ENCODE results near the gene AKAP13. TPM values are rescaled to one million over a fixed set of nuclear protein-coding genes. Genes with fewer than 3 reads are reported as not detected.
A peak's percentile ranks its signal among the peaks of the same experiment; 100 is the strongest.

Gene AKAP13
- total and polyA plus RNA-seq, 2 donors (not counting 1 experiment from before 2014, with no cell fraction given) = 73.8 to 358 TPM

DNA sequence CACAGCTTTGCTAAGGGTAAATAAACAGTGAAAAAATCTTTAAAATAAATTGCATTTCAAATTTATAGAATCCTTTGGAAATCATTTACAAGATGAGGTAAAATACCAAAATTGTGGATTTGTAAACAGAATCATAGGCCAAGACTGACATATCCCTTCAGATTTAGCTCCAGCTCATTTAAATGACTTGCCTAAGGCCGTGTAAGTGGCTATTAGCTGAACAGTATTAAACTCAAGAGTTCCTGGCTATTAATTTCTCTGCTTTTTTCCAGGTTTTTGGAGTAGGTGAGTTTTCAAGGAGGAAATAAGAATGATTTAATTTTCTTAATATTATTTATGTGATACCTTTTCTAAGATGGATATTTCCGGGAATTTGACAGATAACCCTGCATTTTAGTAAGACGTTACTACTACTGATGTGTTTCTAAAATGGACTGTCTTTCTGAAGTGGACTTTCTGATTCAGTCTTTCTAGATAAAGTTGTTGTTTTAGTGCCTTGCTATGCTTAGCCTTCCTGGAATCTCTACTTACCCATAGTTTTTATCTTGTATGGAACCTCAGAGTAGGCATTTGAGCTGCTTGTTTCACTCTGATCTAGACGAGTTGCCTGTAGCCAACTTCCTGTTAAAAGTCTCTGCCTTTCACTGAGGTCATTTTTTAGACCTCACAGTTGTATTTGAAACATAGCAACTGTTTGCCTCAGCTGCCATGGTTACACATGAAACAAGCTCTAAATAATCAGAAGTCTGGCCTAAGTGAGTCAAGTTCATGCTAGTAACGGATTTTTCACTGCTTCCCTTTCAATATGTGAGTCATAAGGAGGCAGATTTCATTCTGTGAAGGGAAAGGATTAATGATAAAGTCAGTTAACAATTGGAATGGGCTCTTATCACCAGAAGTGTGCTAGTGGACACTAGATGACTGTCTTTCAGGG, 287.4 kb downstream of the AKAP13 start:
- peak; percentile 71 for DNase-seq
- Histone ChIP-seq H3K4me3 (ENCODE audit: control extremely low read depth in 1 of 5, extremely low read depth in 1 of 5, insufficient read depth in 1 of 5, low read depth in 2 of 5, low read length in 4 of 5) (no peak overlapping the region), H3K4me1 (ENCODE audit: control insufficient read depth in 2 of 2, insufficient read depth in 2 of 2, low read length in 2 of 2) (no peaks in the 10 kb centered on the region), H3K9ac (ENCODE audit: low read length) (no peak overlapping the region), H3K36me3 (replicated peaks in 1 of 2; ENCODE audit: control extremely low read depth in 1 of 2, control insufficient read depth in 1 of 2, extremely low read depth in 1 of 2, insufficient read depth in 2 of 2, low read length in 1 of 2) (peaks cover 5 to 83% of the 10 kb centered on the region in 2 experiments), H3K27me3 (replicated peaks in 1 of 4; ENCODE audit: control extremely low read depth in 1 of 4, control insufficient read depth in 3 of 4, insufficient read depth in 4 of 4, low read length in 3 of 4) (no peaks in the 10 kb centered on the region), H3K27ac (ENCODE audit: low read length in 2 of 2) (peak overlapping the region; percentile 60 to 86), H3K4me2 (replicated peaks; ENCODE audit: low read depth, low read length, poor library complexity, severe bottlenecking) (no peak overlapping the region), H3K79me2 (ENCODE audit: control insufficient read depth, insufficient read depth, low read length) (no peaks in the 10 kb centered on the region), H2AFZ (ENCODE audit: insufficient read depth, low read depth, low read length, poor library complexity, severe bottlenecking) (no peak overlapping the region), H3K9me3 (ENCODE audit: control extremely low read depth in 1 of 3, control insufficient read depth in 2 of 3, insufficient read depth in 1 of 3, low read length in 2 of 3) (no peaks in the 10 kb centered on the region), H4K20me1 (ENCODE audit: control insufficient read depth, insufficient read depth, low read length, poor library complexity, severe bottlenecking) (no peaks in the 10 kb centered on the region)
- H3K4me3 Mint-ChIP-seq = peak overlapping the region; percentile 46
- no peaks in the 10 kb centered on the region for H3K9me3 Mint-ChIP-seq (ENCODE audit: insufficient read depth)
- no peaks in the 10 kb centered on the region for H3K27me3 Mint-ChIP-seq
- ATAC-seq (ENCODE audit: low read depth) = peak; percentile 66
- POLR2A ChIA-PET = no interaction called here
- intact Hi-C loops (cut with micrococcal nuclease) = no loop called here
- TF ChIP-seq EZH2 (IDR thresholded peaks at IDR 0.05; ENCODE audit: borderline replicate concordance, insufficient read depth, low read depth, low read length, poor library complexity, severe bottlenecking) = no peak
- no peak for TF ChIP-seq CTCF (IDR thresholded peaks at IDR 0.05)
- CTCF ChIA-PET = no interaction called here
- peak overlapping the region; percentile 83 for H3K27ac Mint-ChIP-seq
- WGBS (ENCODE audit: insufficient coverage) = 24% methylated on average over 2 of the region's 5 CpGs
- H3K4me1 Mint-ChIP-seq = peaks cover 16% of the 10 kb centered on the region

- no CpG with 5 or more reads among the region's 1 CpG for WGBS (ENCODE audit: insufficient coverage)
- H3K4me2 ChIP-seq (replicated peaks; ENCODE audit: low read depth, low read length, poor library complexity, severe bottlenecking) = no peak overlapping the region
- H3K4me3 ChIP-seq (ENCODE audit: control extremely low read depth in 1 of 5, extremely low read depth in 1 of 5, insufficient read depth in 1 of 5, low read depth in 2 of 5, low read length in 4 of 5) = no peak overlapping the region
- TF ChIP-seq EZH2 (IDR thresholded peaks at IDR 0.05; ENCODE audit: borderline replicate concordance, insufficient read depth, low read depth, low read length, poor library complexity, severe bottlenecking) (no peak), CTCF (IDR thresholded peaks at IDR 0.05) (no peak)
- ATAC-seq (ENCODE audit: low read depth) (no peak), DNase-seq (no peak)
- peaks cover 5 to 80% of the 10 kb centered on the region in 2 experiments for H3K36me3 ChIP-seq (replicated peaks in 1 of 2; ENCODE audit: control extremely low read depth in 1 of 2, control insufficient read depth in 1 of 2, extremely low read depth in 1 of 2, insufficient read depth in 2 of 2, low read length in 1 of 2)
- no peak overlapping the region for H3K27ac ChIP-seq (ENCODE audit: low read length in 2 of 2)
- Mint-ChIP-seq H3K4me1 (peaks cover 16% of the 10 kb centered on the region), H3K27me3 (no peaks in the 10 kb centered on the region), H3K9me3 (ENCODE audit: insufficient read depth) (no peaks in the 10 kb centered on the region), H3K4me3 (no peak overlapping the region), H3K27ac (no peak overlapping the region)
- intact Hi-C loops (cut with micrococcal nuclease) = no loop called here
- H3K9ac ChIP-seq (ENCODE audit: low read length) = no peak overlapping the region
- H4K20me1 ChIP-seq (ENCODE audit: control insufficient read depth, insufficient read depth, low read length, poor library complexity, severe bottlenecking) = no peaks in the 10 kb centered on the region
- H3K27me3 ChIP-seq (replicated peaks in 1 of 4; ENCODE audit: control extremely low read depth in 1 of 4, control insufficient read depth in 3 of 4, insufficient read depth in 4 of 4, low read length in 3 of 4) = no peaks in the 10 kb centered on the region
- POLR2A ChIA-PET = no interaction called here
- no peaks in the 10 kb centered on the region for H3K4me1 ChIP-seq (ENCODE audit: control insufficient read depth in 2 of 2, insufficient read depth in 2 of 2, low read length in 2 of 2)
- H3K79me2 ChIP-seq (ENCODE audit: control insufficient read depth, insufficient read depth, low read length) = no peaks in the 10 kb centered on the region
- CTCF ChIA-PET = interaction anchor here (0.6 to 1.3 kb wide), 3 partner anchors 9 to 201 kb away, joined by 3 to 5 read pairs (median 4); no protein-coding TSS in a partner anchor
- no peak overlapping the region for H2AFZ ChIP-seq (ENCODE audit: insufficient read depth, low read depth, low read length, poor library complexity, severe bottlenecking)
- no peaks in the 10 kb centered on the region for H3K9me3 ChIP-seq (ENCODE audit: control extremely low read depth in 1 of 3, control insufficient read depth in 2 of 3, insufficient read depth in 1 of 3, low read length in 2 of 3)
These were observed 290.8 kb downstream of the AKAP13 start for GRCh38 chr15:85671156-85671555.

Data from B cell (primary cell).